HG03066 (cell line): ENCODE measurements around the gene COL23A1.
"Not testable (repeated sequence)": the region's sequence is repeated elsewhere in the genome, so short reads cannot be mapped to it uniquely, and the experiment has no call there.

Experiments
- ATAC-seq: cut with Tn5 transposase; IDR thresholded peaks from one replicate; pipeline ENCODE4 v1.9.1; 2021; ENCODE audit warnings: low read depth; ENCODE audit not compliant: unreplicated experiment

The COL23A1 gene

GRCh38 chr5:178210073-178210535 is 380.1 kb downstream of the COL23A1 start:
- ATAC-seq = no peak

DNA sequence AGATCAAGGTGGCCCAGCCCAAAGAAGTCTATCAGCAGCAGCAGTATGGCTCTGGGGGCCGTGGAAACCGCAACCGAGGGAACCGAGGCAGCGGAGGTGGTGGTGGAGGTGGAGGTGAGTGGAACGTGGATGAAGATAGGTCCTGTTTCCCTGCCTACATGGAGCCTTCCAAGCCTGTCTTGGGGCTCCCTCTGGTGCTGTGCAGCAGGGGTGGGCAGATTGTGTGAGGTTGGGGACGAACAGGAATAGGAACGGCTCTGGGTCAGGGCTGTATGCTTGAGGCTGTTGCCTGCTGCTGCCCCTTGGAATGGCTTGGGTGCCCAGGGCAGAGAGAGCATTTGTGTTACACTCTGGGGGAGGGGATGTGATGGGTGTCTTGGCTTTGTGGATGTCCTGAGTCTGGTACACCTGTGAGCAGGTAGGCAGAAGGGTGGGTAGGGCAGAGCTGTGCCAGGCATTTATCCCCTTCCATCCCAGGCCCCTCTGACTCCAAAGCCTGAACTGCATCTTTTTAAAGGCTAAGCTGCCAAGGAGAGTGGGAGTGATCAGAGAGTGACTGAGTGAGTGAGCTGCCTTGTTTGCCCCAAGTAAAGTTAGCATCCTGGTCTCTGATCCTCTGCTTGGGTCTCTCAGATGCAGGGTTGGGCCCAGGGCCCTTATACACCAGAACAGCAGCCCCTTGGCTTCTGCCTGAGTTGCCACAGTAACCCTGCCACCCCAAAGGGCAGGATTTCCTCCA is 380.7 kb downstream of the COL23A1 start:
- no peak for ATAC-seq

GRCh38 chr5:178208540-178209227 is 381.5 kb downstream of the COL23A1 start:
- no peak for ATAC-seq

- ATAC-seq = no peak
Measured at GRCh38 chr5:178207917-178208280, 382.3 kb downstream of the COL23A1 start.

DNA sequence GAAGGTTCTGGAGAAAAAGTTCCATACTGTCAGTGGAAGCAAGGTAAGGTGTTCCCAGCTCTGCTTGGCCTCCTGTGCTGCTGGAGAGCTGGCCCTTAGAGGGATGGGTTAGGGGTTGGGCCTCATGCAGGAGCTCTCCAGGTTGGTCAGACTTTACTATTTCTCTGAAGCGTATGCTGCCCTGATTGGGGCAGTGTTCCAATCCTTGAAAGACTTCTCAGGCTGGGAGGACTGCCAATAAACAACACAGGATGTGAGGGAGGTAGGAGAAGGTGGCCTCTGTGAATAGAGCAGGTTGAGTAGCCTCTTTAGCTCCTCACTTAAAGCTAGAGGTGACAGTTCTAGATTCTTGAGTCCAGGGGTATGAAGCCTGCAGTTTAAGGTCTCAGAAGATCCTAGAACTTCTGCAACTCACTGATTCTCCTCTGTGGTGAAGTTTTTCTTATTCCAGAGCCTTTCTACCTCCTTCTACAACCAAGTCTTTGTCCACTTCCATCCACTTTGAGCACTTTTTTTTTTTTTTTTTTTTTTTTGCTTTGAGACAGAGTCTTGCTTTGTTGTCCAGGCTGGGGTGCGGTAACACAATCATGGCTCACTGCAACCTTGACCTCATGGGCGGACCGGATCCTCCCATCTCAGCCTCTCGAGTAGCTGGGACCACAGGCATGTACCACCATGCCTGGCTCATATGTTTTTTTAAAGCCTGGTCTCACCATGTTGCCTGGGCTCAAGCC is 382.8 kb downstream of the COL23A1 start:
- ATAC-seq = no peak

GRCh38 chr5:178206166-178207101 is 383.8 kb downstream of the COL23A1 start:
- no peak for ATAC-seq

DNA sequence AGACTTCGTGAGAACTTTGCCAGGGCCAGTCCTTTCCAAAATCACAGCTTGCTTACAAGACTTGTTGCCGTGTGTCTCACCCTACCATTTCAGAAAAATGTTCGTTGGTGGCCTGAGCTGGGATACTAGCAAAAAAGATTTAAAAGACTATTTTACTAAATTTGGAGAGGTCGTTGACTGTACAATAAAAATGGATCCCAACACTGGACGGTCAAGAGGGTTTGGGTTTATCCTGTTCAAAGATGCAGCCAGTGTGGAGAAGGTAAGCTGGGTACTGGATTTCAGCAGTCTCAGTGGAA is 384.5 kb downstream of the COL23A1 start:
- ATAC-seq = no peak

- ATAC-seq = peak; percentile 45
Measured at GRCh38 chr5:178204935-178205748, 385.1 kb downstream of the COL23A1 start.

GRCh38 chr5:178204182-178204934 is 385.8 kb downstream of the COL23A1 start, which contains the start of gene HNRNPAB:
HNRNPAB (plus strand) TSS chr5:178204533; CDS start chr5:178204838, 305 bp downstream.
- peak; percentile 83 for ATAC-seq

- peak; percentile 1 for ATAC-seq
Measured at GRCh38 chr5:178203670-178204181, 386.5 kb downstream of the COL23A1 start.

- no peak for ATAC-seq
Measured at GRCh38 chr5:178202541-178202940, 387.7 kb downstream of the COL23A1 start.

DNA sequence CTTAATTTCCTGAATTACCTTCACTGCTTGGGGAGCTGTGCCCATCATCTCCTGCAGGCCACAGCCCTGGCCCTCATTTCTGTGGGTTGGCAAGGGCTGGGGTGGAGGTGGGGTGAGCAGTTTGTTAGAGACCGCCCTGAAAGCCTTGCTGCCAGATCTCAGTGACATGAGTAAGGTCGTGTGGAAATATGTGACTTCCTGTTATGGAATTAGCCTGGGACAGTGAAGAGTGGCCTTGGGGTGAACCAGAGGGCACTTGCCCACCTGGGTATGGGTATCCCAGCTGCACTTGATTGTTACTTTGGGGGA is 388.3 kb downstream of the COL23A1 start:
- no peak for ATAC-seq

GRCh38 chr5:178201221-178201926 is 388.8 kb downstream of the COL23A1 start:
- no peak for ATAC-seq

GRCh38 chr5:178199581-178200434 is 390.4 kb downstream of the COL23A1 start:
- no peak for ATAC-seq

- no peak for ATAC-seq
Measured at GRCh38 chr5:178198706-178199105, 391.5 kb downstream of the COL23A1 start.

DNA sequence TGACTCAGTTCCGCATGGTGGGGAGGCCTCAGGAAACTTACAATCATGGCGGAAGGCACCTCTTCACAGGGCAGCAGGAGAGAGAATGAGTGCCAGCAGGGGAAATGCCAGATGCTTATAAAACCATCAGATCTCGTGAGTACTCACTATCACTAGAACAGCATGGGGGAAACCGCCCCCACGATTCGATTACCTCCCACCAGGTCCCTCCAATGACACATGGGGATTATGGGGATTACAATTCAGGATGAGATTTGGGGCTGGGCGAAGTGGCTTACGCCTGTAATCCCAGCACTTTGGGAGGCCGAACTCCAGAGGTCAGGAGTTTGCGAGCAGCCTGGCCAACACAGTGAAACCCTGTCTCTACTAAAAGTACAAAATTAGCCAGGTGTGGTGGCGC is 392.0 kb downstream of the COL23A1 start:
- not testable (repeated sequence) for ATAC-seq

DNA sequence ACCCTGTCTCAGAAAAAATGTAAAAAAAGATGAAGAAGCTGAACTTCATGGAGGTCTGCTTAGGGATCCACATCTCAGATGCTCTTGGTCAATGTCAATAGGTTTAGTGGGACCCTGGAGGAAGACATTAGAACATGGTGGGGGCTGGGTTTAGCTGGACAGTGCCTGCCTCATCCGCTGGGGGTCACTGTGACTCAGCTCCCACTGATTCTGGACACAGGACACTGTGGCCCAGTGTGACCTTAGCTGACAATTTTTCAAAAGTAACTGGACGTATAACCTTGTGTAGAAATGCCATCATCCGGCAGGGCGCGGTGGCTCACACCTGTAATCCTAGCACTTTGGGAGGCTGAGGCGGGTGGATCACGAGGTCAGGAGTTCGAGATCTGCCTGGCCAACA is 393.2 kb downstream of the COL23A1 start:
- no peak for ATAC-seq
